Smooth muscle cell (in vitro differentiated cells): ENCODE measurements around the gene PRKAR2B. TPM values are rescaled to one million over a fixed set of nuclear protein-coding genes. Genes with fewer than 3 reads are reported as not detected.

Experiments
- DNase-seq: peaks from one replicate; lab custom pipeline; 2025; ENCODE audit not compliant: unreplicated experiment; lab: John Stamatoyannopoulos, UW
- H2AFZ ChIP-seq: fragments of 200-600 bp; sonication (generic); 2 replicates; pipeline ENCODE4 v1.6.0; 2016; ENCODE audit warnings: antibody characterized with exemption, low read depth, mild to moderate bottlenecking
- H3F3A ChIP-seq: fragments of 200-600 bp; sonication (generic); 2 replicates; pipeline ENCODE4 v1.6.0; 2017; ENCODE audit warnings: antibody characterized with exemption, low read depth
- H3K27ac ChIP-seq: fragments of 200-600 bp; sonication (generic); 2 replicates; pipeline ENCODE4 v1.5.1; 2016; ENCODE audit warnings: low read depth, mild to moderate bottlenecking
- H3K27me3 ChIP-seq: fragments of 200-600 bp; sonication (generic); 2 replicates; pipeline ENCODE4 v1.6.1; 2016; ENCODE audit warnings: low read depth, mild to moderate bottlenecking
- H3K36me3 ChIP-seq: fragments of 200-600 bp; sonication (generic); 2 replicates; pipeline ENCODE4 v1.5.1; 2016; ENCODE audit warnings: low read depth
- H3K4me1 ChIP-seq: fragments of 200-600 bp; sonication (generic); 2 replicates; pipeline ENCODE4 v1.5.1; 2016; ENCODE audit warnings: low read depth
- H3K4me2 ChIP-seq: fragments of 200-600 bp; sonication (generic); 2 replicates; pipeline ENCODE4 v1.6.0; 2016; ENCODE audit warnings: mild to moderate bottlenecking
- H3K4me3 ChIP-seq: fragments of 200-600 bp; sonication (generic); 2 replicates; pipeline ENCODE4 v1.5.1; 2016; ENCODE audit warnings: mild to moderate bottlenecking
- H3K79me2 ChIP-seq: fragments of 200-600 bp; sonication (generic); 2 replicates; pipeline ENCODE4 v1.6.0; 2016; ENCODE audit warnings: low read depth, mild to moderate bottlenecking
- H3K9ac ChIP-seq: fragments of 200-600 bp; sonication (generic); 2 replicates; pipeline ENCODE4 v1.6.0; 2016; ENCODE audit warnings: low read depth
- H3K9me3 ChIP-seq: fragments of 200-600 bp; sonication (generic); replicated peaks from 2 replicates; pipeline ENCODE4 v1.5.1; 2016; ENCODE audit warnings: low read depth
- H4K20me1 ChIP-seq: fragments of 200-600 bp; sonication (generic); 2 replicates; pipeline ENCODE4 v1.6.0; 2016; ENCODE audit warnings: low read depth
- WGBS: methylation state at CpG from one replicate; pipeline ENCODE4 v1.1.7; 2016; ENCODE audit warnings: low lambda C conversion rate; 5-methylcytosine and 5-hydroxymethylcytosine counted together
- polyA plus RNA-seq: library from polyadenylated mRNA; unstranded; fragments of >200 nt; fragmentation: Nextera tagmentation; extraction: Ambion mirVana; gene quantifications from 2 replicates; pipeline ENCODE4 v1.2.1, GENCODE V29; 2016
- total RNA-seq: library from RNA; depleted of rRNA; stranded (reverse); fragments of >200 nt; gene quantifications from 2 replicates; pipeline ENCODE4 v1.2.3, GENCODE V29; 2014
- TF ChIP-seq, protein P1 (sequence below): fragments of 200-600 bp; sonication (generic); IDR thresholded peaks from 2 replicates; pipeline ENCODE4 v1.5.1; 2017; ENCODE audit warnings: borderline replicate concordance, mild to moderate bottlenecking, antibody characterized with exemption; ENCODE audit not compliant: insufficient read depth, poor library complexity, severe bottlenecking

PRKAR2B gene
- total and polyA plus RNA-seq, 2 experiments from 2014 or later = 3.4 to 3.5 TPM

DNA sequence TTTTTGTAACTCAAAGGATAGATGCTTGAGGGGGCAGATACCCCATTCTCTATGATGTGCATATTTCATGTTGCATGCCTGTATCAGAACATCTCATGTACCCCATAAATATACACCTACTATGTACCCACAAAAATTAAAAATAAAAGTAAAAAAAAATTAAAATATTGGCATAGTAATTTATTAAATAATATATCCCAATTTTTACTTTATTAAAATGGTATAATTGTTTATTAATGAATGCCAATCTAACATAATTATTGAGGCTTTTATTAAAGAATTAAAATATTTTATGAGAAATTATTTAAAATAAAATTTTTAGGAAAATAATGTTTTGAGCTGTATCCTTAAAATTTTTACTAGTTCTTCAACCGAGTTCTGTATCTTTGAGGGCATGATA lies 105.4 kb downstream of the PRKAR2B start:
- H3K4me1 ChIP-seq = no peaks in the 10 kb centered on the region
- no peak for DNase-seq
- H3K4me3 ChIP-seq = no peak overlapping the region
- TF ChIP-seq, protein P1, sequence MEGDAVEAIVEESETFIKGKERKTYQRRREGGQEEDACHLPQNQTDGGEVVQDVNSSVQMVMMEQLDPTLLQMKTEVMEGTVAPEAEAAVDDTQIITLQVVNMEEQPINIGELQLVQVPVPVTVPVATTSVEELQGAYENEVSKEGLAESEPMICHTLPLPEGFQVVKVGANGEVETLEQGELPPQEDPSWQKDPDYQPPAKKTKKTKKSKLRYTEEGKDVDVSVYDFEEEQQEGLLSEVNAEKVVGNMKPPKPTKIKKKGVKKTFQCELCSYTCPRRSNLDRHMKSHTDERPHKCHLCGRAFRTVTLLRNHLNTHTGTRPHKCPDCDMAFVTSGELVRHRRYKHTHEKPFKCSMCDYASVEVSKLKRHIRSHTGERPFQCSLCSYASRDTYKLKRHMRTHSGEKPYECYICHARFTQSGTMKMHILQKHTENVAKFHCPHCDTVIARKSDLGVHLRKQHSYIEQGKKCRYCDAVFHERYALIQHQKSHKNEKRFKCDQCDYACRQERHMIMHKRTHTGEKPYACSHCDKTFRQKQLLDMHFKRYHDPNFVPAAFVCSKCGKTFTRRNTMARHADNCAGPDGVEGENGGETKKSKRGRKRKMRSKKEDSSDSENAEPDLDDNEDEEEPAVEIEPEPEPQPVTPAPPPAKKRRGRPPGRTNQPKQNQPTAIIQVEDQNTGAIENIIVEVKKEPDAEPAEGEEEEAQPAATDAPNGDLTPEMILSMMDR = no peak
- H2AFZ ChIP-seq = no peak overlapping the region
- no peaks in the 10 kb centered on the region for H3F3A ChIP-seq
- no peaks in the 10 kb centered on the region for H4K20me1 ChIP-seq
- no peaks in the 10 kb centered on the region for H3K9me3 ChIP-seq
- H3K4me2 ChIP-seq = no peak overlapping the region
- H3K36me3 ChIP-seq = no peaks in the 10 kb centered on the region
- no peaks in the 10 kb centered on the region for H3K79me2 ChIP-seq
- no peak overlapping the region for H3K9ac ChIP-seq
- no peak overlapping the region for H3K27ac ChIP-seq
- H3K27me3 ChIP-seq = no peaks in the 10 kb centered on the region
- 79% methylated on average over 1 of the region's 1 CpG for WGBS

DNA sequence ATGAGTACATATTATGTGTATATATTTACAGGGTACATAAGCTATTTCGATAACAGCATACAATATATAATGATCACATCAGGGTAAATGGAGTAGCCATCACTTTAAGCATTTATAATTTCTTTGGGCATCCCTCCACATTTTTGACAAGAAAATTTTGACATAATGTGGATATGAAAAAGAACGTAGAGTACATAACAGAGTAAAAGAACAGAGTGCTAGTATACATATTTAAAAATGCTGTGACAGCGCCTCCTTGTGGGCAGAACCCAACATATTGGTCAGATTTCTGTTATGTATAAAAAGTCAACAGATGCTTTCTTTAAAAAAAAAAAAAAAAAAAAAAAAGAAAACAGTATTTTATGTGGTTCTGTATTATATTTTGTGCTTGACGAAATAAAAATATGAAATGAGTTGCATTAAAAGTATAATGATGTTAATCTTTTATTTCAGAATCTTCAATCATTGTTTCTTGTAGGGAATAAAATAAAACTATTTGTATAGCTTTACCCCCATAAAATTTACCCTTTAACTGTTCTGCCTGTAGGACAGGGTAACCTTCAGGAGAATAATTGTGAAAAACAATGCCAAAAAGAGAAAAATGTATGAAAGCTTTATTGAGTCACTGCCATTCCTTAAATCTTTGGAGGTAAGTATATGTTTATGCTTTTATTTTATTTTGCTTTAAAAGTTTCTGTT lies 106.0 kb downstream of the PRKAR2B start:
- 26% methylated on average over 4 of the region's 4 CpGs for WGBS
- H3K27ac ChIP-seq = no peak overlapping the region
- H3K4me2 ChIP-seq = no peak overlapping the region
- no peaks in the 10 kb centered on the region for H3K27me3 ChIP-seq
- TF ChIP-seq, protein P1 = peak; percentile 69
- H3K36me3 ChIP-seq = no peaks in the 10 kb centered on the region
- no peaks in the 10 kb centered on the region for H3F3A ChIP-seq
- H3K79me2 ChIP-seq = no peaks in the 10 kb centered on the region
- H2AFZ ChIP-seq = no peak overlapping the region
- DNase-seq = peak; percentile 8
- no peak overlapping the region for H3K4me3 ChIP-seq
- H4K20me1 ChIP-seq = no peaks in the 10 kb centered on the region
- no peak overlapping the region for H3K9ac ChIP-seq
- no peaks in the 10 kb centered on the region for H3K9me3 ChIP-seq
- H3K4me1 ChIP-seq = no peaks in the 10 kb centered on the region

DNA sequence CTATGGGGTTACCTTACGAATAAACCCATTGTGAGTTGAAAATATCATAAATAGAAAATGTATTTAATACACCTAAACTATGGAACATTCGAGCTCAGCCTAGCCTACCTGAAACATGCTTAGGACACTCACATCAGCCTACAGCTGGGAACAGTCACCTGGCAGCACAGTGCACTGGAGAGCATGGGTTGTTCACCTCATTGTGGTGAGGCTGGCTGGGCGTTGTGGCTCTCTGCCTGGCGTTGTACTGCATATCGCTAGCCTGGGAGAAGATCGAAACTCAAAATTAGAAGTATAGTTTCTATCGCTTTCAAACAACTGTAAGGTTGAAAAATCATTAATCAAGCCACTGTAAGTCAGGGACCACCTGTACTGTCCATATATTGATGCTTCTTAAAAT lies 107.0 kb downstream of the PRKAR2B start:
- Histone ChIP-seq H3F3A (no peaks in the 10 kb centered on the region), H4K20me1 (no peaks in the 10 kb centered on the region), H3K4me1 (no peaks in the 10 kb centered on the region), H3K27ac (no peak overlapping the region), H3K27me3 (no peaks in the 10 kb centered on the region), H3K79me2 (no peaks in the 10 kb centered on the region), H3K4me3 (no peak overlapping the region), H3K4me2 (no peak overlapping the region), H2AFZ (no peak overlapping the region), H3K9me3 (no peaks in the 10 kb centered on the region), H3K36me3 (no peaks in the 10 kb centered on the region), H3K9ac (no peak overlapping the region)
- 93% methylated on average over 7 of the region's 7 CpGs for WGBS
- no peak for DNase-seq
- TF ChIP-seq, protein P1 = no peak

DNA sequence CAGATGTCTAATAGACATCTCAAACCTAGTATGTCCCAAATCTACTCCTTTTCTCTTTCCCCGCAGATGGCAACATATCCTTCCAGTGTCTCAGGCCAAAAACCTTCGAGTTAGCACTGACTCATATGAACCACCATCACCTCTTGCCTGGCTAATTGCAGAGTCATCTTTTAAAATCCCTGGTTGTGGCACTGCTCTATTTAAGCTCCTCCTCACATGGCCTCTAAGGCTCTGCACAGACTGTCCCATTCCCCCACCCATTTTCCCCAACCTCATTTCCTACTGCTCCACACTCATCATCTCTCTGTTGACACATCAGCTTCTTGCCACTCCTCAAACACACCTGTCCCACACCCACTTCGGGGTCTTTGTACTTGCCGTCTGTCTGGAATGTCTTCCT lies 107.5 kb downstream of the PRKAR2B start:
- Histone ChIP-seq H3K79me2 (no peaks in the 10 kb centered on the region), H3K4me2 (no peak overlapping the region), H3K27ac (no peak overlapping the region), H4K20me1 (no peaks in the 10 kb centered on the region), H3K27me3 (no peaks in the 10 kb centered on the region), H3K9me3 (no peaks in the 10 kb centered on the region), H3K36me3 (no peaks in the 10 kb centered on the region), H3K4me3 (no peak overlapping the region), H3K9ac (no peak overlapping the region), H3K4me1 (no peaks in the 10 kb centered on the region), H3F3A (no peaks in the 10 kb centered on the region), H2AFZ (no peak overlapping the region)
- DNase-seq = no peak
- WGBS = 61% methylated on average over 4 of the region's 4 CpGs
- TF ChIP-seq, protein P1 = no peak
